UCSD-AML1 (cell line): ENCODE measurements around the gene CCSAP.
"Not testable (repeated sequence)": the region's sequence is repeated elsewhere in the genome, so short reads cannot be mapped to it uniquely, and the experiment has no call there.

Experiments used
- DNase-seq: peaks from one replicate; lab custom pipeline; 2025; ENCODE audit not compliant: unreplicated experiment; lab: John Stamatoyannopoulos, UW

Gene CCSAP

GRCh38 chr1:229365569-229365968 lies 22.7 kb upstream of the CCSAP start:
- DNase-seq, result no peak

DNA sequence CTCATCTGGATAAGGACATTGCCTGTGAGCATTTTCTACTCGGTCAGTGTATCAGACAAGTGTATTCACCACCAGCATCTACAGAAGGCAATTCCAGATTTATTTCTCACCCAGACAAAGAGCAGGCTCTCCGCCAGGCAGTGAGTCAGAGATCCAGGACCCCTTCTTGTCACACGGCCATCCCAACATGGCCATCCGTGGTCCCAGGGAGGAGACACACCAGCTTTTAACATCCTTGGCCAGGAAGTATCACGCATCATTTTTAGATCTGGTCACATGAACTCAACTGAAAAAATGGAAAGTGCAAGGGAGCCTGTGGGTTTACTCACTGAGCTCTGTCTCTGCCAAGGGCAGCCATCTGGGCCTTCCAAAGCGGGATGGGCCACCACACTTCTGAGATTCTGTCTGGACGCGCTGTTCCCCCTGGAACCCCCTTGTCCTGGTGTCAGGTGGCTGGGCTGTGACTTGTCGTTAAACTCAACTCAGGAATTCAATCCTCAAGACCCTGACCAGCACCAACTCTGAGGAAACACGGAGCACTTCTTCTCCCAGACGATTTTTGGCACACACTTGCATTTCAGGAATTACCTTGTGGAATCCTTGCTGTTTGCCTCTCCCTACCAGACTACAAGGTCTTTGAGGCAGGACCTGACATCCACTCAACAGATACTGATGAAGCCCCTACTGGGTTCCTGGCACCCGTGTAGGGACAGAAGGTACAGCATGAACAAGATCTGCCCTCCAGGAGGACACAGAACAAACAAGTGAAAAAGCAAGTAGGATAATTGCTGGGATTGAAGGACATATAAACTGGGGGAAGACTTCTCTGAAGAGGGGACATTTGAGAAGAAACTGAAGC lies 21.6 kb upstream of the CCSAP start:
- no peak for DNase-seq

- no peak for DNase-seq
These were observed 20.9 kb upstream of the CCSAP start for GRCh38 chr1:229363723-229364122.

DNA sequence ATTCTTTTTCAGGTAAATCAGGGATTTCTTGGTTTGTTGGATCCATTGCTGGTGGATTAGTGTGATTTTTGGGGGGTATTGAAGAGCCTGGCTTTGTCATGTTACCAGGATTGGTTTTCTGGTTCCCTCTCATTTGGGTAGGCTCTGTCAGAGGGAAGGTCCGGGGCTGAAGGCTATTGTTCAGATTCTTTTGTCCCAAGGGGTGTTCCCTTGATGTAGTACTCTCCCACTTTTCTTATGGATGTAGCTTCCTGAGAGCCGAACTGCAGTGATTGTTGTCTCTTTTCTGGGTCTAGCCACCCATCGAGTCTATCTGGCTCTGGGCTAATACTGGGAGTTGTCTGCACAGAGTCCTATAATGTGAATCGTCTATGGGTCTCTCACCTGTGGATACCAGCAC lies 17.6 kb upstream of the CCSAP start:
- no peak for DNase-seq

- DNase-seq, result no peak
These were observed 12.8 kb upstream of the CCSAP start for GRCh38 chr1:229355661-229356060.

DNA sequence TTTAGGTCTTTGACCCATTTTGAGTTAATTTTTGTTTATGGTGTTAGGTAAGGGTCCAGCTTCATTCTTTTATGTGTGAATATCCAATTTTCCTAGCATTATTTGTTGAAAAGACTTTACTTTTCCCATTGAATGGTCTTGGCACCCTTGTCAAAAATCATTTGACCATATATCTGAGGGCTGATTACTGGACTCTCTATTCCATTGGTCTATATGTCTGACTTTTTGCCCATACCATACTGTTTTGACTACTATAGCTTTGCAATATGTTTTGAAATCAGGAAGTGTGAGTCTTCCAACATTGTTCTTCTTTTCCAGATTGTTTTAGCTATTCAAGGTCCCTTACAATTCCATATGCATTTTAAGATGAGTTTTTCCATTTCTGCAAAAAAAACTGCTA lies 11.4 kb upstream of the CCSAP start:
- DNase-seq, result no peak

DNA sequence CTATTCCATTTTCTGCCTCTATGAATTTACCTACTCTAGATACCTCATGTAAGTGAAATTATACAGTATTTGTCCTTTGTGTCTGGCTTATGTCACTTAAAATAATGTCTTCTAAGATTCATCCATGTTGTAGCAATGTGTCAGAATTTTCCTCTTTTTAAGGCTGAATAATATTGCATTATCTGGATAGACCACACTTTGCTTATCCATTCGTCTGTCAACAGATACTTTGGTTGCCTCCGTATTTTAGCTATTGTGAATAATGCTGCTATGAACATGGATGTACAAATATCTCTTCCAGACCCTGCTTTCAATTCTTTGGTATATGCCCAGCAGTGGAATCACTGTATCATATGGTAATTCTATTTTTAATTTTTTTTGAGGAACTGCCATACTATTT lies 10.1 kb upstream of the CCSAP start:
- DNase-seq, result no peak

DNA sequence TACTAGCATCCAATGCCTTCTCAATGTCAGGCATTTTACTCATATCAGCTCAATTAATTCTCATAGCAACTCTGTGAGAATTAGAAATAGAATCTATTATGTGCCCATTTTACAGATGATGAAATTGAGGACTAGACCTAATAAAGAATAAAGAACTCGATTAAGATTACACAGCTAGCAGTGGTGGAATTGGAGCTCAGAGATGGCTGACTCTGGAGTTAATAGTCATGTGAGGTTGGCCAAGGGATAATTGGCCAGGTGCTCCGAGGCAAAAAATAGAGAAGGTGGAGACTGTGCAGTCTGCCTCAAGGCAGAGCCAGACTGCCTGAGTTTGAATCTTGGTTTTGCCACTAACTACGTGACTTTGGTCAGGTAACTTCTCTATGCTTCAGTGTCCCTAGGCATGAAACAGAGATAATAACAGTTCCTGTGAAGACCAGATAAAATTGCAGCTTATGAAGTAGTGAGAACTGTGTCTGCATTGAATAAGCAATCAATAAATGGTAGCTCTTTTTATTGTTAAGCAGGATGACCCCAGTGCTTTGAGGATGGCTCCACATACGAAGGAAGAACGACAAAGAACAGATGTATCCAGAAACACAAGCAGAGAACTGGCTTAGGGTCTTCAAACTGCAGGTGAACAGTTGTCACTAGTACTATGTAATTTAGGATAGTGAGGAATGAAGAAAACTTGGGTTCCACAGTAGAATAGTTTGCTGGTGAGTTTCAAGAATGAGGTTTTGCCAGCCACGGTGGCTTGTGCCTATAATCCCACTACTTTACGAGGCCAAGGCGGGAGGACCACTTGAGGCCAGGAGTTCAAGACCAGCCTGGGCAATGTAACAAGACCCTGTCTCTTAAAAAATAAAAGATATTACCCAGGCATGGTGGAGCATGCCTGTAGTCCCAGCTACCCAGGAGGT lies 6.9 kb upstream of the CCSAP start:
- DNase-seq, result no peak

- no peak for DNase-seq
These were observed 4.7 kb upstream of the CCSAP start for GRCh38 chr1:229347528-229347927.

- no peak for DNase-seq
These were observed 2.3 kb upstream of the CCSAP start for GRCh38 chr1:229344937-229345684.

DNA sequence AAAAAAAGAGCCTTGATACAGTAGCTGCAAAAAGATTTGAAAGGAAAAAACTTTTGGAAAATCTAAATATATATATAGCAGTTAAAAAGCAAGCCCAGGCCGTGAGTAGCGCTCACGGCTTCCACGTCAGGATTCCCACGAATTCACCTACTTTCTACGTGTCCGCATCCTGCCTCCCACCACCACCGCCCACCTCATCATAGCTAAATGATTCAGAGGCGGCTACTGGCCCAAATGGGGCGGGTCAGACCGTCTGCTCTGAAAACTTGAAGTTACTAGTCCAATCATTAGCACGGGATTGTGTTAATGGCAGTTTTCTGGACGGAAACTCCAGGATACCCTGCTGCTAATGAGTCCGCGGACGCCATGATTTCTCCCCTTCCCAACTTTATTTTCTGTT lies 1.3 kb upstream of the CCSAP start:
- no peak for DNase-seq

GRCh38 chr1:229341774-229342655 lies 832 bp downstream of the CCSAP start:
- DNase-seq, result peak; percentile 82

DNA sequence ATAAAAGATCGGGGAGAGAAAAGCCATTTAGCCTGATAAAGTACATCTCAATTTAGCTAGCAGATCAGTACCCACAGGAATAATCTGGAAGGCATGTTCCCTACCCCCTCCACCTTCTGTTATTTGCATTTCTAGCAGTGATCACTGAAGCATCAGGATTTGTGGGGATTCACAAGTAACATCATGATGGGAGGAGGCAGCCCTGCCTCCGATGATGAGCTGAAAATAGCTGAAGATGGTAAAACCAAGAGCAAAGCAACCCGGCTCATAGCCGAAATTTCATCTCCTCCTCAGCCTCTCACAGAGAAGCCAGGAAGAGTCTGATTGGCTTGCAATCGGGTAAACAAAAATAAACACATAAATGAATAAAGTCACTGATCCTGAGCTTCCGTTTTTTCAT lies 2.4 kb downstream of the CCSAP start:
- no peak for DNase-seq

- no peak for DNase-seq
These were observed 3.3 kb downstream of the CCSAP start for GRCh38 chr1:229339520-229339919.

GRCh38 chr1:229339086-229339485 lies 3.8 kb downstream of the CCSAP start:
- no peak for DNase-seq

- no peak for DNase-seq
These were observed 6.5 kb downstream of the CCSAP start for GRCh38 chr1:229336345-229336744.

GRCh38 chr1:229334716-229335115 lies 8.1 kb downstream of the CCSAP start:
- no peak for DNase-seq

DNA sequence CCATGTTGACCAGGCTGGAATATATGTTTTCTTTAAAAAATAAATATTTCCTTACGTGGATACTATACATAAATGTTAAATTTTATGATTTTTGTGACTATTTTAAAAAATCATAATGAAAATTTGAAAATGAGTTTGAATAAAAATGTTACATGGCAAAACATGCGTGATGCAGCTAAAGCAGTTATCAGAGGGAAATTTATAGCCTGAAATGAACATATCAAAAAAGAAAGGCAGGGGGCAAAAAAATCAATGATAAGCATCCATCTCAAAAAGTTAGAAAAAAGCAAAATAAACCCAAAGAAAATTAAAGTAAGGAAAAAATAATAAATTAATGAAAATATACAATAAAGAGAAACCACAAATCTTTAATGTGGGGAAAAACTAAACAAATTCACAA lies 8.6 kb downstream of the CCSAP start:
- DNase-seq, result no peak

DNA sequence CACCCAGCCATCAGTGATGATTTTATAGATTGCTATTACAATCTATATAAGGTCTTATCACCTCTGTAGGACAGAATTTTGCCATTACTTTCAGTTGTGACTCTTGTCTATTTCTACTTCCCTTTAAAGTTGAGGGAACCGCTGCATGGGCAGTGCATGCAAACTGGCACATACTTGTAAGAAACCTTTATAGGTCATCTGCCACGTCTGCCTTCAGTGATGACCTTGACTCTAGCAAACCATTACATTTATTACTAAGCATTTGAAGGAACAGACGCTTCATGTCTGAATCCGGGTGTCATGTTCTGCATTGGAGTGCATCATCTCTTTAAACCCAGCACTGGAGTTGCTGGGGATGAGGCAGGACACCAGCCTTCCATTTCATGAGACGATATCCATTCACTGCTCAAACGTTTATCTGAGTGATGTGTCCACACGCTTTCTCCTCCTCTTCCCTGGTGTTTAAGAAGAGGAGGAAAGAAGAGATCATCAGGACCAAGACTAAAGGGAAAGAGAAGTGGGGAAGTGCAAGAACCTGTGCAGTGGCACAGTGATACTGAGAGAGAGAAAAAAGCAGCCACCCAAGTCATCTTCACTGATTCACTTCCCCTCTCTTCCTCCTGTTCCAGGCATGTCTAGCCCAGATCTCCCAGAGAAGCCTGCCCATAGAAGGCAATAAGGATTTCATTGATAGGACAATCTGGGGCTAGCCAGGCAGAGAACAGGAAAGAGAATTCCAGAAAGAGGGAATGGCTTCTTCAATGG lies 14.1 kb downstream of the CCSAP start:
- DNase-seq, result no peak

DNA sequence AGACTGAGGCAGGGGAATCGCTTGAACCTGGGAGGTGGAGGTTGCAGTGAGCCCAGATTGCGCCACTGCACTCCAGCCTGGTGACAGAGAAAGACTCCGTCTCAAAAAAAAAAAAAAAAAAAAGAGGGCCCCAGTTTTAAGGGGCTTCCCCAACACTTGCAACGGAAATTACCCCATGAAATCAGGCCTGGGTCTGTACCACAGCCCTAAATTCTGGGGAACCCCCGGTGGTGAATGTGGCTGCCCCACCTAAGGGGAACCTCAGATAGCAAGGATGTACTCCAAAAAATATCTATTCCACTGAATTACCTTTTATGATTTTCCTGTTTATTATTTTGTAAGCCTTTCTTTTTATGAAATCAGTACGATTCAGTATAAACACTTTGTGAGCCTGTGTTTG lies 15.1 kb downstream of the CCSAP start:
- not testable (repeated sequence) for DNase-seq
